GM19455 (cell line): ENCODE data around the gene SDCBP2.

Experiments
- ATAC-seq: cut with Tn5 transposase; IDR thresholded peaks from one replicate; pipeline ENCODE4 v1.9.1; 2021; ENCODE audit not compliant: unreplicated experiment

Gene SDCBP2

GRCh38 chr20:1315804-1316203 lies 13.1 kb downstream of the SDCBP2 start:
- no peak for ATAC-seq

DNA sequence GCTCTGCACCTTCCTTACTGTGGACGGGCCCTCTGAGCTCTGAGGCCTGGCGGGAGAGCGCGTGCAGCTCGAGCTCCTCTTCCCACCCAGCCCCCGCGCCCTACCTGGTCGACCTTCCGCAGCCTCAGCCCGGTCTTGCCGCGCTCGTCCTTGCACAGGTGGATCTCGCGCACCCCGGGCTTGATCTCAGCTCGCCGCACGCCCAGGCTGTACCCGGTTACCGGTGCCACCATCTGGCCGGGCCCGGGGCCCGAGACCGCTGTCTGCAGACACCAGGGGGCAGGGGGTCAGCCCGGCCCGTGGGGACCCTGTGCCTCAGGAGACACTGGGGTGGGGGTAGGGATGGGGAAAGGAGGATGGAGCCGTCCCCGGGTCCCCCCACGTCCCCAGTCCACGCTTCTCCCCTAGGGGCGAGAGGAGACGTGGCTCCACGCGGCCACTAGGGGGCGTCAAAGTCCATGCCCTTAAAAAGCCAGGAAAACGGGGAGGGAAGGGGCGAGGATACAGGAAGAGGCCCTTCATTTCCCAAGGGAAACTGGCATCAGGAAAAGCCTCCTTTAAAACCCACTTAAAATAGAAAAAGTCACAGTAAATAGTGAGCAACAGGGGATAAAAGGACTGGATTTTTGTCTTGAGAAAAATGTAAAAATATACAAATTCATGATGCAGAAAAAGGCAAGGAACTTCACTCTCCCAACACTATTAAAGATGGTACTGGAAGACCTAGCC lies 15.5 kb downstream of the SDCBP2 start:
- ATAC-seq, result no peak

DNA sequence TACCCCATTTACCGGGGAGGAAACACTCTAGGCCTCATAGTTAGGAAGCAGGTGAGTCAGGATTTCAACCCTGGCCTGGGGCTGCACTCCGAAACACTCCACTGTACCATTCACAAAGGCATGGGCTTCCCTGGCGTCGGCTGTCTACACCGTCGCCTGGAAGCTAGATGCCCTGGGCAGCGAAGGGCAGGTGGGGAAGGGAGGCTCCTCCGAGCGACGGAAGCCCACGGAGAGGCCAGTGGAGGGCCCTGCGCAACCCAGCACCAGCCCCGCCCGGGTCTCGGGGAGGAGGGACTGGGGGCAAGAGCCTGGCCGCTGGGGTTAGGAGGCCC lies 16.1 kb downstream of the SDCBP2 start:
- no peak for ATAC-seq

DNA sequence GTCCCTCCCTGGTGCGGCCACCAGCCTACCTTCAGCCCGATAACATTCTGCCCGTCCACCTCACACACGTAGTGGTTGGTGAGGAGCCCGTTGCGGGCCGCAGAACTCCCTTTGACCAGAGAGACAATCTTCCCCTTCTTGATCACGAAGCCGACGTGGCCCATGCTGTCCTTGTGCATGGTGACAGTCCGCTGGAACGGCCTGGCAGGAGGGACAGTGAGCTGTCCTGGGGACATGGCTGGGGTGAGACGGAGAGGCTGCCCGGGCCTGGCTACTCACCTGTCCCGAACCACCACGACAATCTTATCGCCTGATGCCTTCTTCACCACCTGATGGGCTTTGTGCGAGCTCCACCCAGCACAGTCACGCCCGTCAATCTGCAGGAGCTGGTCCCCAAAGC lies 16.6 kb downstream of the SDCBP2 start:
- no peak for ATAC-seq

- no peak for ATAC-seq
Observed at GRCh38 chr20:1310506-1311190, 18.3 kb downstream of the SDCBP2 start.

DNA sequence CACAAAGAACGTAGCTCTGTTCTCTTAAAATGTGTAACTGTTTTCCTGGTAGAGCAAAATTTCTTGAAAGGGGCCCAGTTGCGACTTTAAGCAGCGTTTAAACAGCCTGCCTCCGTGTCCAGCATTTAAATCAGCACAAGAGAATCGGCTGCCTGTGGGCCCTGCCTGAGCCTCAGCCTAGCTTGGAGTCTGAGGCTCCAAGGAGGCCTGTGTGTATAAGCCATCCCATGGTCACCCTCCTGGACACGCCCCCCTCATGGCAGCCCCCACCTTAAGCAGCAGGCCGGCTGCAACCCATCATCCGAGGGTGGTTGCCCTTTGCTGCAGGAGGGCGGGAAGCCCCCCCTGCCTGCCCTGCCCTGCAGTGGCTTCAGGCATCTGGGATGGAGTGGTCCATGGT lies 18.9 kb downstream of the SDCBP2 start:
- no peak for ATAC-seq

DNA sequence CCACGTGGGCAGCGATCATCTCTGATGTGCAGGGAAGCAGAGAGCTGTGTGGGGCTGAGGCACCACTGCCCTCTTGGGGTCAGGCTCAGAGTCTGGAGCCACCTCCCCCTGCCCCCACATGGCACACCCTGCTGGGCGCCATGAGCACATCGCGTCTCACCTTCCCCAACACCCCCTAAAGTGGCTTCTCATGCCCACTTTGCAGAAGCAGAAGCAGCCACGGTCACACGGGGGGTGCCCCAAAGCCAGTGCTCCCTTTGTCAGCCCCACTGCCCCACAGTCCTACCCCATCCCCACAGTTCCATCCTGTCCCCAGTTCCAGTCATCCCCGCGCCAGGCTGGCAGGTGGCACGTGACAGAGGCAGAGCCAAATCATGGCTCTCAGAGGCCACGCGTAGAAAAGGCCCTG lies 19.5 kb downstream of the SDCBP2 start:
- ATAC-seq, result no peak

- no peak for ATAC-seq
Observed at GRCh38 chr20:1308702-1309095, 20.2 kb downstream of the SDCBP2 start.

- no peak for ATAC-seq
Observed at GRCh38 chr20:1308067-1308701, 20.8 kb downstream of the SDCBP2 start.

GRCh38 chr20:1307571-1307971 lies 21.4 kb downstream of the SDCBP2 start:
- no peak for ATAC-seq

- ATAC-seq, result no peak
Observed at GRCh38 chr20:1307171-1307570, 21.8 kb downstream of the SDCBP2 start.

DNA sequence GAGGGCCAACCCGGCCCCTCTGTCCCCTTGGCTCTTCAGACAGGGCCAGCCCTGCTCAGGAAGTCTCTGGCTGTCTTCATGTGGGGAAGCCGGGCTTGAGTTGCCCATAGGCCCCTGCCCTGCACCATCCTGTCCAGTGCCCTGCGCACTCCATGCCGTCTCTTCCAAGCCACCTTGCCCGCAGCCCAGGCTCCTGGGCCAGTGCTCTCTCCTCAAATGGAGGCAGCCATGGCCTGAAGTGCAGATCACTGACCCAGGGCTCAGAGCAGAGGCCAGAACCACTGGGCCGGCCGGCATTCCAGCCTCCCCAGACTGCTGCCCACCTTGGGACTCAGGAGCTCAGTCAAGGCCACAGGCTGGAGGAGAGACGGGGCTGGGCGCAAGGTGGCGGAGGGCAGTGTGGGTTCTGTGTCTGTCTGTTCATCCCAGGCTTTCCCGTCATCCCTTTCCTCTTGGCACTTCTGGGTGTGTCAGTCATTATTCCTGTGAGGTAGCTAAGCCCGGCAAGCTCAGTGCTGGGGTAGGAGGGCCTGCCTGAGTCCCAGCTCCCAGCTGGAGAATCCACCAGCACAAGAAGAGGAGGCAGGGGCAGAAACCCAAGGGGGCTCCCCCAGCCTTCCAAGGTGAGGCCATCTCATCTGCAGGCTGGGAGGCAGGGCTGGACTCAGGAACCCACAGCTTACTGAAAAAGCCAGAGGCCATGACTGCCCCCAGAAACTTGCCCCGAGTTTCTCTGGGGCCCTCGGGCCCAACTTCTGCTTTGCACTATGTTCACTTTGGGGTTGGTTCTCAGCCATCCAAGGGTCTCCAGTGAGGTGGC lies 22.4 kb downstream of the SDCBP2 start:
- ATAC-seq, result no peak

GRCh38 chr20:1305712-1306111 lies 23.2 kb downstream of the SDCBP2 start:
- ATAC-seq, result no peak

GRCh38 chr20:1304710-1305515 lies 24.0 kb downstream of the SDCBP2 start:
- ATAC-seq, result no peak

GRCh38 chr20:1302685-1303541 lies 26.0 kb downstream of the SDCBP2 start:
- ATAC-seq, result no peak

DNA sequence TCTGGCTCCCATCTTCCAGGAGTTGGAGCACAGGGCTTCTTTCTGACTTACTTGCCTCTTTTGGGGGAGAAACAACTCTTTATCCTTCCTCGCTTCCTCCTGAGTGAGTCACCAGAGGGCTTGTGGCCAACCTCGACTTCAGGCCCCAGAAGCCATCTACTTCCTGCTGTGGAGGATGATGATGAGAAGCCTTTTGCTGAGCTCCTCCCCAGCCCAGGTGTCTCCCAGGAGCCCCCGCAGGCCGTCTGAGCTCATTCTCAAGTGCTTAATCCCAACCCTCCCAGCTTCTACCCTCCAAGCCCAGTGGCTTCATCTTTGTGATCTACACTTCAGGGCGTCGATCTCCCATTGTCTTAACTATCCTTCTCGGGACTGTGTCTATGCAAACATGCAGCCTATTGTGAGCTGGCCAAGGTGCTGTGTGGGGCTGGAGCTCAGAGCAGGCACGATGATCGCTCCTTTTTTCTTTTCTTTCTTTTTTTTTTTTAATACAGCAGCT lies 27.9 kb downstream of the SDCBP2 start:
- no peak for ATAC-seq

GRCh38 chr20:1300083-1300840 lies 28.7 kb downstream of the SDCBP2 start:
- no peak for ATAC-seq

DNA sequence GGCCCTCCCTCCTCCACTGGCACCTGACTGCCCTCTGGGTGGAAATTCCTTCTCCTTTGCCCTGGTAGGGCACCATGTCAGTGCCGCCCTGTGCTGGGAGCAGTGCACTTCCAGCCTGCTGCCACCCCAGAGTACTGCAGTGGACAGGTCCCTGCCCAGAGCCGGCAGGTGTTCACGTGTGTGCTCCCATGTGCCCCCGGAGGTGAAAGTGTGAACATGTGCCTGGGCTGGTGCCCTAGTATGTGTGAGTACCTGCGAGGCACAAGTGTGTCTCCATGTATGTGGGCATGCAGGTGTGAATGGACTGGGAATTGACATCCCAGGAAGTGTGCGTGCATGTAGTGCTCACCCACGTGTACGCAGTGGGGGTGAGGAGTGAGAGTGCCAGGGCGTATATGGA lies 29.4 kb downstream of the SDCBP2 start:
- no peak for ATAC-seq
